ENCODE measurements around the gene SLC22A2. TPM values are rescaled to one million over a fixed set of nuclear protein-coding genes. Genes with fewer than 3 reads are reported as not detected.
"Not testable (repeated sequence)": the region's sequence is repeated elsewhere in the genome, so short reads cannot be mapped to it uniquely, and the experiment has no call there.

Gene SLC22A2
- total RNA-seq, 2 experiments from 2014 or later: not detected

DNA sequence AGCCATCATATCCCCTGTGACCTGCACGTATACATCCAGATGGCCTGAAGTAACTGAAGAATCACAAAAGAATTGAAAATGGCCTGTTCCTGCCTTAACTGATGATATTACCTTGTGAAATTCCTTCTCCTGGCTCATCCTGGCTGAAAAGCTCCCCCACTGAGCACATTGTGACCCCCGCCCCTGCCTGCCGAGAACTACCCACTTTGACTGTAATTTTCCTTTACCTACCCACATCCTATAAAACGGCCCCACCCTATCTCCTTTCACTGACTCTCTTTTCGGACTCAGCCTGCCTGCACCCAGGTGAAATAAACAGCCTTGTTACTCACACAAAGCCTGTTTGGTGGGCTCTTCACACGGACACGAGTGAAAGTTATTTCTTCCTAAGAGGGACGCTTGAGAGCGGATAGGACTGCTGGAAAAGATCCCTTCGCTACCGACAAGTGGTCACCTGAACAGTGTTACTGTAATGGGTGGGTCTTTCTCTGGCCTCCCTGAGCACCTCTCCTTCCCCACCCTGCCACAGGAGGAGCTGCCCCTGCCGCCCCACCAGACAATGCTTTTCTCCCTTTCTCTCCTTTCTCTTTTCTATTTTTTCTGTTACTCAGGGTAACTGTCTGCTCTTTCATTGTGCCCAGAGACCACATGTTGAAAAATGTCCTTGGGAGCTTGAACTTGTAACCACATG, 24.5 kb downstream of the SLC22A2 start:
- POLR2A ChIA-PET; H3K27ac Mint-ChIP-seq; CTCF ChIA-PET; H3K4me3 Mint-ChIP-seq; H3K27me3 Mint-ChIP-seq; H3K4me1 Mint-ChIP-seq; DNase-seq; H3K9me3 Mint-ChIP-seq; H3K36me3 Mint-ChIP-seq (ENCODE audit: low read depth): not testable (repeated sequence)

GRCh38 chr6:160227769-160228161, 30.9 kb downstream of the SLC22A2 start:
- H3K36me3 Mint-ChIP-seq (ENCODE audit: low read depth): no peaks in the 10 kb centered on the region
- H3K27me3 Mint-ChIP-seq: no peaks in the 10 kb centered on the region
- no peak for DNase-seq
- H3K4me1 Mint-ChIP-seq: no peaks in the 10 kb centered on the region
- ChIA-PET POLR2A (no interaction called here), CTCF (no interaction called here)
- H3K4me3 Mint-ChIP-seq: no peak overlapping the region
- no peak overlapping the region for H3K27ac Mint-ChIP-seq
- H3K9me3 Mint-ChIP-seq: peaks cover 8% of the 10 kb centered on the region

- Mint-ChIP-seq H3K4me3 (no peak overlapping the region), H3K27me3 (no peaks in the 10 kb centered on the region), H3K27ac (no peak overlapping the region), H3K4me1 (no peaks in the 10 kb centered on the region), H3K36me3 (ENCODE audit: low read depth) (no peaks in the 10 kb centered on the region), H3K9me3 (peaks cover 8% of the 10 kb centered on the region)
- DNase-seq: no peak
- ChIA-PET POLR2A (no interaction called here), CTCF (no interaction called here)
Measured at GRCh38 chr6:160227038-160227768, 31.4 kb downstream of the SLC22A2 start.

GRCh38 chr6:160226118-160226591, 32.5 kb downstream of the SLC22A2 start:
- Mint-ChIP-seq H3K4me1 (no peaks in the 10 kb centered on the region), H3K4me3 (no peak overlapping the region), H3K27me3 (no peaks in the 10 kb centered on the region), H3K27ac (no peak overlapping the region), H3K36me3 (ENCODE audit: low read depth) (no peaks in the 10 kb centered on the region), H3K9me3 (peaks cover 8% of the 10 kb centered on the region)
- ChIA-PET CTCF (no interaction called here), POLR2A (no interaction called here)
- DNase-seq: no peak

- CTCF ChIA-PET: no interaction called here
- Mint-ChIP-seq H3K27me3 (no peaks in the 10 kb centered on the region), H3K4me3 (no peak overlapping the region), H3K4me1 (no peaks in the 10 kb centered on the region), H3K9me3 (peaks cover 3% of the 10 kb centered on the region), H3K27ac (no peak overlapping the region), H3K36me3 (ENCODE audit: low read depth) (no peaks in the 10 kb centered on the region)
- no peak for DNase-seq
- POLR2A ChIA-PET: no interaction called here
Measured at GRCh38 chr6:160224639-160225237, 33.9 kb downstream of the SLC22A2 start.

GRCh38 chr6:160222491-160222890, 36.1 kb downstream of the SLC22A2 start:
- Mint-ChIP-seq H3K27me3 (peaks cover 2% of the 10 kb centered on the region), H3K4me3 (no peak overlapping the region), H3K4me1 (no peaks in the 10 kb centered on the region), H3K36me3 (ENCODE audit: low read depth) (no peaks in the 10 kb centered on the region), H3K27ac (no peak overlapping the region), H3K9me3 (peaks cover 7% of the 10 kb centered on the region)
- ChIA-PET POLR2A (no interaction called here), CTCF (no interaction called here)
- DNase-seq: no peak

- ChIA-PET POLR2A (no interaction called here), CTCF (no interaction called here)
- Mint-ChIP-seq H3K36me3 (ENCODE audit: low read depth) (no peaks in the 10 kb centered on the region), H3K4me1 (no peaks in the 10 kb centered on the region), H3K9me3 (peaks cover 7% of the 10 kb centered on the region), H3K4me3 (no peak overlapping the region), H3K27ac (no peak overlapping the region), H3K27me3 (peaks cover 5% of the 10 kb centered on the region)
- no peak for DNase-seq
Measured at GRCh38 chr6:160221918-160222317, 36.7 kb downstream of the SLC22A2 start.

GRCh38 chr6:160221423-160221822, 37.2 kb downstream of the SLC22A2 start:
- Mint-ChIP-seq H3K27me3 (peaks cover 5% of the 10 kb centered on the region), H3K4me3 (no peak overlapping the region), H3K9me3 (peaks cover 7% of the 10 kb centered on the region), H3K4me1 (no peaks in the 10 kb centered on the region), H3K27ac (no peak overlapping the region), H3K36me3 (ENCODE audit: low read depth) (no peaks in the 10 kb centered on the region)
- no peak for DNase-seq
- POLR2A ChIA-PET: no interaction called here
- CTCF ChIA-PET: no interaction called here

- H3K27ac Mint-ChIP-seq: no peak overlapping the region
- ChIA-PET POLR2A (no interaction called here), CTCF (no interaction called here)
- peaks cover 7% of the 10 kb centered on the region for H3K9me3 Mint-ChIP-seq
- DNase-seq: no peak
- H3K4me3 Mint-ChIP-seq: no peak overlapping the region
- H3K27me3 Mint-ChIP-seq: peaks cover 12% of the 10 kb centered on the region
- no peaks in the 10 kb centered on the region for H3K36me3 Mint-ChIP-seq (ENCODE audit: low read depth)
- no peaks in the 10 kb centered on the region for H3K4me1 Mint-ChIP-seq
Measured at GRCh38 chr6:160218810-160219209, 39.8 kb downstream of the SLC22A2 start.

GRCh38 chr6:160217863-160218262, 40.8 kb downstream of the SLC22A2 start:
- H3K27me3 Mint-ChIP-seq: peaks cover 13% of the 10 kb centered on the region
- H3K4me1 Mint-ChIP-seq: no peaks in the 10 kb centered on the region
- ChIA-PET POLR2A (no interaction called here), CTCF (no interaction called here)
- no peak overlapping the region for H3K27ac Mint-ChIP-seq
- no peak overlapping the region for H3K4me3 Mint-ChIP-seq
- no peak for DNase-seq
- H3K36me3 Mint-ChIP-seq (ENCODE audit: low read depth): no peaks in the 10 kb centered on the region
- H3K9me3 Mint-ChIP-seq: peaks cover 7% of the 10 kb centered on the region

DNA sequence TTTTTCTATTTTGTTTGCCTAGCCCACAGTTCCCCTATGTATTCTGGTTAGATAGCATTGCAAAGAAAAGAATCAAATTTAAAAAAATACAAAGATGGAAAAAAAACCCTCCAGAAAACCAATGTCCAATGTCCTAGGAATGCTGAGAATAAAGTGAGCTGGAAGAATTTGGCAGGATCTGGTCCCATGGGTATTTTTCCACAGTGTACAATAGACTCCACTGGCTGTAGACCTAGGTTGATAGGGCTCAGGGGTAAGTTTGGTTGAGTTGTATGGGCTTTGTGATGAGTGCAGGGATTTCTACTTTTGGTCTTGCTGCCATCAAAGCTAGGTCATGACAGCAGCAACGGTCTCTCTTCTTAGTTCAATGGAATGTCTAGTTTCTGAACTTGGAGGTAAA, 41.5 kb downstream of the SLC22A2 start:
- Mint-ChIP-seq H3K36me3 (ENCODE audit: low read depth) (no peaks in the 10 kb centered on the region), H3K4me1 (no peaks in the 10 kb centered on the region), H3K27ac (no peak overlapping the region), H3K27me3 (peaks cover 13% of the 10 kb centered on the region), H3K4me3 (no peak overlapping the region), H3K9me3 (peaks cover 7% of the 10 kb centered on the region)
- POLR2A ChIA-PET: no interaction called here
- CTCF ChIA-PET: interaction anchor here (0.6 kb wide), 1 partner anchor 523 kb away, joined by 3 read pairs; no protein-coding TSS in a partner anchor
- DNase-seq: no peak

- Mint-ChIP-seq H3K27ac (no peak overlapping the region), H3K9me3 (peaks cover 7% of the 10 kb centered on the region), H3K4me1 (no peaks in the 10 kb centered on the region), H3K27me3 (peaks cover 16% of the 10 kb centered on the region), H3K4me3 (no peak overlapping the region), H3K36me3 (ENCODE audit: low read depth) (no peaks in the 10 kb centered on the region)
- CTCF ChIA-PET: no interaction called here
- POLR2A ChIA-PET: no interaction called here
- DNase-seq: no peak
Measured at GRCh38 chr6:160215232-160215631, 43.4 kb downstream of the SLC22A2 start.

DNA sequence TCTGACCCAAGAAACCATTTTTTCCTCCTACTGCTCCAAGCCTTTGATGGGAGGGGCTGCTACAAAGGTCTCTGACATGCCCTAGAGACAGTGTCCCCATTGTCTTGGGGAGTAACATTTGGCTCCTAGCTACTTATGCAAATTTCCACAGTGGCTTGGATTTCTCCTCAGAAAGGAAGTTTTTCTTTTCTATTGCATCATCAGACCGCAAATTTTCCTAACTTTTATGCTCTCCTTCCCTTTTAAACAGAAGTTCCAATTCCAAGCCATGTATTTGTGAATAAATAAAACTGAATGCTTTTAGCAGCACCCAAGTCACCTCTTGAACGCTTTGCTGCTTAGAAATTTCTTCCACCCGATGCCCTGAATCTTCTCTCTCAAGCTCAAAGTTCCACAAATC, 51.0 kb downstream of the SLC22A2 start:
- DNase-seq: no peak
- no peak overlapping the region for H3K27ac Mint-ChIP-seq
- H3K9me3 Mint-ChIP-seq: peaks cover 2% of the 10 kb centered on the region
- no peaks in the 10 kb centered on the region for H3K36me3 Mint-ChIP-seq (ENCODE audit: low read depth)
- peaks cover 3% of the 10 kb centered on the region for H3K27me3 Mint-ChIP-seq
- ChIA-PET POLR2A (no interaction called here), CTCF (no interaction called here)
- no peaks in the 10 kb centered on the region for H3K4me1 Mint-ChIP-seq
- no peak overlapping the region for H3K4me3 Mint-ChIP-seq

Data from activated CD4-positive, alpha-beta T cell treated with anti-CD3 and anti-CD28 coated beads, Interleukin-2, amount 10 ng/mL, durations not matched to agents 7 days and 5 days (primary cell).